Neural progenitor cell (in vitro differentiated cells): Measurements from ENCODE around the gene CLSTN2.

ENCODE experiments used
- EZH2 ChIP-seq: fragments of 200-600 bp; sonication (generic); IDR thresholded peaks from 2 replicates; pipeline ENCODE4 v1.6.1; 2017; ENCODE audit warnings: antibody characterized with exemption, mild to moderate bottlenecking, moderate library complexity
- EZH2phosphoT487 ChIP-seq: fragments of 200-600 bp; sonication (generic); IDR thresholded peaks from 2 replicates; pipeline ENCODE4 v1.6.1; 2017; ENCODE audit warnings: antibody characterized with exemption
- TF ChIP-seq, protein P1 (sequence below): fragments of 200-600 bp; sonication (generic); IDR thresholded peaks from 2 replicates; pipeline ENCODE4 v1.5.1; 2017; ENCODE audit warnings: antibody characterized with exemption, mild to moderate bottlenecking

DNA sequence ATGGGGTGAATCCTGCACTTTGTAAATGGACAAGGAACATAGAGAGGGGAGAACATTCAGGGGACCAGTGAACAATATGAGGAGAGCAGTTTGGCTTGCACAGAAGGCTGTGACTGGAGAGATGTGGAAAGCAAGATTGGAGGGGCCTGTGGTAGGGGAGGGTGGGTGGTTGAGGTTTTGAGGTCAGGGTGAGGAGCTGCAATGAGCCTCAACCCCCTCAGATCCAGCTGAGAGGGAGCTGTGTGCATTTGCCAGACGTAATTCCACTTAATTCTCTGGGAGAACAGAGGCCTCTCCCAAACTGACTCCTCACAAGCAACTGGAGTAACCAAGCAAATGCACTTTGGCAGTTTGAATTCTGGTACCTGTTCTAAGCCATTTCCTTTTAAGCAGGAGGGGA lies 489.7 kb downstream of the CLSTN2 start:
- TF ChIP-seq EZH2, result no peak
- TF ChIP-seq, protein P1, sequence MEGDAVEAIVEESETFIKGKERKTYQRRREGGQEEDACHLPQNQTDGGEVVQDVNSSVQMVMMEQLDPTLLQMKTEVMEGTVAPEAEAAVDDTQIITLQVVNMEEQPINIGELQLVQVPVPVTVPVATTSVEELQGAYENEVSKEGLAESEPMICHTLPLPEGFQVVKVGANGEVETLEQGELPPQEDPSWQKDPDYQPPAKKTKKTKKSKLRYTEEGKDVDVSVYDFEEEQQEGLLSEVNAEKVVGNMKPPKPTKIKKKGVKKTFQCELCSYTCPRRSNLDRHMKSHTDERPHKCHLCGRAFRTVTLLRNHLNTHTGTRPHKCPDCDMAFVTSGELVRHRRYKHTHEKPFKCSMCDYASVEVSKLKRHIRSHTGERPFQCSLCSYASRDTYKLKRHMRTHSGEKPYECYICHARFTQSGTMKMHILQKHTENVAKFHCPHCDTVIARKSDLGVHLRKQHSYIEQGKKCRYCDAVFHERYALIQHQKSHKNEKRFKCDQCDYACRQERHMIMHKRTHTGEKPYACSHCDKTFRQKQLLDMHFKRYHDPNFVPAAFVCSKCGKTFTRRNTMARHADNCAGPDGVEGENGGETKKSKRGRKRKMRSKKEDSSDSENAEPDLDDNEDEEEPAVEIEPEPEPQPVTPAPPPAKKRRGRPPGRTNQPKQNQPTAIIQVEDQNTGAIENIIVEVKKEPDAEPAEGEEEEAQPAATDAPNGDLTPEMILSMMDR, result no peak
- no peak for TF ChIP-seq EZH2phosphoT487
